HL-60 (cell line): ENCODE data around the gene C16orf46.

Experiments
- DNase-seq, 2 experiments: peaks; one replicate each; pipeline ENCODE4 v3.0.0-alpha.2; 2010 to 2020; ENCODE audit warnings: low read depth in 1 of 2, low spot score in 1 of 2
- H3K27ac ChIP-seq: fragments of 250-450 bp; sonication (Bioruptor Pico); replicated peaks from 2 replicates; pipeline ENCODE4 v1.5.1; 2020; ENCODE audit warnings: mild to moderate bottlenecking, moderate library complexity
- H3K27me3 ChIP-seq: fragments of 250-450 bp; sonication (Bioruptor Pico); 2 replicates; pipeline ENCODE4 v1.5.1; 2021; ENCODE audit warnings: mild to moderate bottlenecking, moderate library complexity; ENCODE audit not compliant: insufficient read depth, poor library complexity, severe bottlenecking
- H3K4me3 ChIP-seq: replicated peaks from 2 replicates; pipeline ENCODE4 v1.5.1; 2011; ENCODE audit warnings: mild to moderate bottlenecking, control low read depth, low read length; ENCODE audit not compliant: insufficient read depth
- GABPA ChIP-seq: IDR thresholded peaks from 2 replicates; pipeline ENCODE4 v1.6.1; 2012; ENCODE audit warnings: low read depth
- POLR2AphosphoS5 ChIP-seq: IDR thresholded peaks from 2 replicates; pipeline ENCODE4 v1.6.1; 2012; ENCODE audit warnings: low read depth
- SPI1 ChIP-seq: IDR thresholded peaks from 2 replicates; pipeline ENCODE4 v1.6.1; 2012; ENCODE audit warnings: low read depth, mild to moderate bottlenecking, borderline replicate concordance
- TF ChIP-seq, protein P1 (sequence below): IDR thresholded peaks from 2 replicates; pipeline ENCODE4 v1.6.1; 2012; ENCODE audit warnings: low read depth; ENCODE audit not compliant: insufficient replicate concordance
- TF ChIP-seq, protein P2 (sequence below): IDR thresholded peaks from one replicate; pipeline ENCODE4 v1.5.1; 2011; ENCODE audit warnings: low read length, control low read depth, inconsistent platforms; ENCODE audit not compliant: insufficient read depth

The C16orf46 gene

DNA sequence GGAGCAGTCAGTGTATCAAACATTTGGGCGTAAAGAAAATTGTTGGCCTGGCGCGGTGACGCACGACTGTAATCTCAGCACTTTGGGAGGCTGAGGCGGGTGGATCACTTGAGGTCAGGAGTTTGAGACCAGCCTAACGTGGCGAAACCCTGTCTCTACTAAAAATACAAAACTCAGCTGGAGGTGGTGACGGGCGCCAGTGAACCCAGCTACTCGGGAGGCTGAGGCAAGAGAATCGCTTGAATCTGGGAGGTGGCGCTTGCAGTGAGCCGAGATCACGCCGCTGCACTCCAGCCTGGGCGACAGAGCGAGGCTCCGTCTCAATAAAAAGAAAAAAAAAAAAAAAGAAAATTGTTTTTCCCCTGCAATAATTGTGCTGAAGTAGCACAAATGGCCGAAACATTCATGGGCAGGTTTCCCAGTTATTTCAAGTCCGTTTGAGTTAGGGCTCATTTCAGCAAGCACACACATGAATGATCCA, 17.8 kb upstream of the C16orf46 start:
- H3K4me3 ChIP-seq, result peak overlapping the region; percentile 69
- TF ChIP-seq GABPA (no peak), POLR2AphosphoS5 (no peak), SPI1 (no peak)
- TF ChIP-seq, protein P1, sequence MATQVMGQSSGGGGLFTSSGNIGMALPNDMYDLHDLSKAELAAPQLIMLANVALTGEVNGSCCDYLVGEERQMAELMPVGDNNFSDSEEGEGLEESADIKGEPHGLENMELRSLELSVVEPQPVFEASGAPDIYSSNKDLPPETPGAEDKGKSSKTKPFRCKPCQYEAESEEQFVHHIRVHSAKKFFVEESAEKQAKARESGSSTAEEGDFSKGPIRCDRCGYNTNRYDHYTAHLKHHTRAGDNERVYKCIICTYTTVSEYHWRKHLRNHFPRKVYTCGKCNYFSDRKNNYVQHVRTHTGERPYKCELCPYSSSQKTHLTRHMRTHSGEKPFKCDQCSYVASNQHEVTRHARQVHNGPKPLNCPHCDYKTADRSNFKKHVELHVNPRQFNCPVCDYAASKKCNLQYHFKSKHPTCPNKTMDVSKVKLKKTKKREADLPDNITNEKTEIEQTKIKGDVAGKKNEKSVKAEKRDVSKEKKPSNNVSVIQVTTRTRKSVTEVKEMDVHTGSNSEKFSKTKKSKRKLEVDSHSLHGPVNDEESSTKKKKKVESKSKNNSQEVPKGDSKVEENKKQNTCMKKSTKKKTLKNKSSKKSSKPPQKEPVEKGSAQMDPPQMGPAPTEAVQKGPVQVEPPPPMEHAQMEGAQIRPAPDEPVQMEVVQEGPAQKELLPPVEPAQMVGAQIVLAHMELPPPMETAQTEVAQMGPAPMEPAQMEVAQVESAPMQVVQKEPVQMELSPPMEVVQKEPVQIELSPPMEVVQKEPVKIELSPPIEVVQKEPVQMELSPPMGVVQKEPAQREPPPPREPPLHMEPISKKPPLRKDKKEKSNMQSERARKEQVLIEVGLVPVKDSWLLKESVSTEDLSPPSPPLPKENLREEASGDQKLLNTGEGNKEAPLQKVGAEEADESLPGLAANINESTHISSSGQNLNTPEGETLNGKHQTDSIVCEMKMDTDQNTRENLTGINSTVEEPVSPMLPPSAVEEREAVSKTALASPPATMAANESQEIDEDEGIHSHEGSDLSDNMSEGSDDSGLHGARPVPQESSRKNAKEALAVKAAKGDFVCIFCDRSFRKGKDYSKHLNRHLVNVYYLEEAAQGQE, result no peak
- TF ChIP-seq, protein P2, sequence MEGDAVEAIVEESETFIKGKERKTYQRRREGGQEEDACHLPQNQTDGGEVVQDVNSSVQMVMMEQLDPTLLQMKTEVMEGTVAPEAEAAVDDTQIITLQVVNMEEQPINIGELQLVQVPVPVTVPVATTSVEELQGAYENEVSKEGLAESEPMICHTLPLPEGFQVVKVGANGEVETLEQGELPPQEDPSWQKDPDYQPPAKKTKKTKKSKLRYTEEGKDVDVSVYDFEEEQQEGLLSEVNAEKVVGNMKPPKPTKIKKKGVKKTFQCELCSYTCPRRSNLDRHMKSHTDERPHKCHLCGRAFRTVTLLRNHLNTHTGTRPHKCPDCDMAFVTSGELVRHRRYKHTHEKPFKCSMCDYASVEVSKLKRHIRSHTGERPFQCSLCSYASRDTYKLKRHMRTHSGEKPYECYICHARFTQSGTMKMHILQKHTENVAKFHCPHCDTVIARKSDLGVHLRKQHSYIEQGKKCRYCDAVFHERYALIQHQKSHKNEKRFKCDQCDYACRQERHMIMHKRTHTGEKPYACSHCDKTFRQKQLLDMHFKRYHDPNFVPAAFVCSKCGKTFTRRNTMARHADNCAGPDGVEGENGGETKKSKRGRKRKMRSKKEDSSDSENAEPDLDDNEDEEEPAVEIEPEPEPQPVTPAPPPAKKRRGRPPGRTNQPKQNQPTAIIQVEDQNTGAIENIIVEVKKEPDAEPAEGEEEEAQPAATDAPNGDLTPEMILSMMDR, result no peak
- H3K27ac ChIP-seq, result peak overlapping the region; percentile 88
- no peaks in the 10 kb centered on the region for H3K27me3 ChIP-seq
- DNase-seq, result no peak

DNA sequence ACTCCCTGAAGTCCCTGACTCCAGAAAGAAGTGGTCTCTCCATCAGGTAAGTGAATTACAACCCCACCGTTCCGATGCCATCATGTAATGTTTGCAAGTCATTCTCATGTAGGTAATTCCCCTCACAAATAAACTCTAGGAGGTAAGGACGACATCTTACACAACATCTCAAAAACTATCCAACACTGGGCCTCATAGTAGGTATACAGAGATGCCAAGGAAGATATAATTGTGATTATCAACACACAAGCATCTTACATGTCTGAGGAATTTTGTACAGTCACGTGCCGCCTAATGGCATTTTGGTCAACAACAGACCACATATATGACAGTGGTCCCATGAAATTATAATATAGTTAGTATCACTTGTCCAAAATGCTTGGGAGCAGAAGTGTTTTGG, 11.8 kb upstream of the C16orf46 start:
- Histone ChIP-seq H3K27me3 (no peaks in the 10 kb centered on the region), H3K4me3 (no peak overlapping the region), H3K27ac (no peak overlapping the region)
- no peak for DNase-seq
- no peak for TF ChIP-seq SPI1
- TF ChIP-seq, protein P2, result no peak
- TF ChIP-seq POLR2AphosphoS5, result no peak
- no peak for TF ChIP-seq GABPA
- TF ChIP-seq, protein P1, result no peak

DNA sequence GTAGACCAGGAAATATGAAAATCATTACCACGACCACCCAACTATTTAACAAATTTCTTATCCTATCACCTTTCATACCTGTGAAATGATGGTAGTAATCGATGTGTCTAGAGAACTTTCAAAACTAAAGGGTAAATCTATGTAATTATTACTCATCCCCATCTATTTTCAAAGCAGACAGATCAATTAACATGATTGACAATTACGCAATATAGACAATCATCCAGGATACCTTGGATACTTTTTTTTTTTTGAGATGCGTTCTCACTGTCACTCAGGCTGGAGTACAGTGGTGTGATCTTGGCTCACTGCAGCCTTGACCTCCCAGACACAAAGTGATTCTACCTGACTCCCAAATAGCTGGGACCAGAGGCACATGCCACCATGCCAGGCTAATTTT, 4.0 kb upstream of the C16orf46 start:
- no peaks in the 10 kb centered on the region for H3K27me3 ChIP-seq
- H3K4me3 ChIP-seq, result no peak overlapping the region

More for the DNA sequence above, 4.0 kb upstream of the C16orf46 start:
- DNase-seq, result no peak
- TF ChIP-seq, protein P1, result no peak
- H3K27ac ChIP-seq, result no peak overlapping the region
